Vagina (tissue), 2 donors: ENCODE data around the gene RBM7.

ENCODE experiments used
- CTCF ChIP-seq, 3 experiments: fragments of 450-650 bp in 2 of 3; fragments of 200-600 bp in 1 of 3; sonication (generic) in 1 of 3; IDR thresholded peaks; one replicate each; pipeline ENCODE4 v1.5.1; 2017 to 2019; ENCODE audit warnings: antibody characterized with exemption in 3 of 3, mild to moderate bottlenecking in 2 of 3, moderate library complexity in 2 of 3
- POLR2A ChIP-seq, 2 donors: fragments of 450-650 bp; IDR thresholded peaks; one replicate each; pipeline ENCODE4 v1.6.1; 2017; ENCODE audit warnings: antibody characterized with exemption in 2 of 2, mild to moderate bottlenecking in 2 of 2, moderate library complexity in 2 of 2

GRCh38 chr11:114413958-114414357, 13.5 kb downstream of the RBM7 start:
- TF ChIP-seq CTCF (IDR thresholded peaks at IDR 0.05) (no peak), POLR2A (IDR thresholded peaks at IDR 0.05) (no peak)
